B cell (primary cell): ENCODE data around the gene KYNU.

Experiments
- EZH2 ChIP-seq: IDR thresholded peaks from 2 replicates; pipeline ENCODE4 v1.6.1; 2012; ENCODE audit warnings: borderline replicate concordance, low read depth, mild to moderate bottlenecking, moderate library complexity, low read length; ENCODE audit not compliant: insufficient read depth, poor library complexity, severe bottlenecking
- TF ChIP-seq, protein P1 (sequence below): fragments of 200-600 bp; IDR thresholded peaks from one replicate; pipeline ENCODE4 v1.8.0; 2022; ENCODE audit warnings: antibody characterized with exemption, mild to moderate bottlenecking

- TF ChIP-seq, protein P1, sequence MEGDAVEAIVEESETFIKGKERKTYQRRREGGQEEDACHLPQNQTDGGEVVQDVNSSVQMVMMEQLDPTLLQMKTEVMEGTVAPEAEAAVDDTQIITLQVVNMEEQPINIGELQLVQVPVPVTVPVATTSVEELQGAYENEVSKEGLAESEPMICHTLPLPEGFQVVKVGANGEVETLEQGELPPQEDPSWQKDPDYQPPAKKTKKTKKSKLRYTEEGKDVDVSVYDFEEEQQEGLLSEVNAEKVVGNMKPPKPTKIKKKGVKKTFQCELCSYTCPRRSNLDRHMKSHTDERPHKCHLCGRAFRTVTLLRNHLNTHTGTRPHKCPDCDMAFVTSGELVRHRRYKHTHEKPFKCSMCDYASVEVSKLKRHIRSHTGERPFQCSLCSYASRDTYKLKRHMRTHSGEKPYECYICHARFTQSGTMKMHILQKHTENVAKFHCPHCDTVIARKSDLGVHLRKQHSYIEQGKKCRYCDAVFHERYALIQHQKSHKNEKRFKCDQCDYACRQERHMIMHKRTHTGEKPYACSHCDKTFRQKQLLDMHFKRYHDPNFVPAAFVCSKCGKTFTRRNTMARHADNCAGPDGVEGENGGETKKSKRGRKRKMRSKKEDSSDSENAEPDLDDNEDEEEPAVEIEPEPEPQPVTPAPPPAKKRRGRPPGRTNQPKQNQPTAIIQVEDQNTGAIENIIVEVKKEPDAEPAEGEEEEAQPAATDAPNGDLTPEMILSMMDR = no peak
- no peak for TF ChIP-seq EZH2
These were observed 88.8 kb downstream of the KYNU start for GRCh38 chr2:142966284-142966683.
